GM21515 (cell line): Measurements from ENCODE around the gene LMTK2.

ENCODE experiments used
- ATAC-seq: cut with Tn5 transposase; IDR thresholded peaks from one replicate; pipeline ENCODE4 v1.9.1; 2021; ENCODE audit not compliant: unreplicated experiment

The LMTK2 gene

DNA sequence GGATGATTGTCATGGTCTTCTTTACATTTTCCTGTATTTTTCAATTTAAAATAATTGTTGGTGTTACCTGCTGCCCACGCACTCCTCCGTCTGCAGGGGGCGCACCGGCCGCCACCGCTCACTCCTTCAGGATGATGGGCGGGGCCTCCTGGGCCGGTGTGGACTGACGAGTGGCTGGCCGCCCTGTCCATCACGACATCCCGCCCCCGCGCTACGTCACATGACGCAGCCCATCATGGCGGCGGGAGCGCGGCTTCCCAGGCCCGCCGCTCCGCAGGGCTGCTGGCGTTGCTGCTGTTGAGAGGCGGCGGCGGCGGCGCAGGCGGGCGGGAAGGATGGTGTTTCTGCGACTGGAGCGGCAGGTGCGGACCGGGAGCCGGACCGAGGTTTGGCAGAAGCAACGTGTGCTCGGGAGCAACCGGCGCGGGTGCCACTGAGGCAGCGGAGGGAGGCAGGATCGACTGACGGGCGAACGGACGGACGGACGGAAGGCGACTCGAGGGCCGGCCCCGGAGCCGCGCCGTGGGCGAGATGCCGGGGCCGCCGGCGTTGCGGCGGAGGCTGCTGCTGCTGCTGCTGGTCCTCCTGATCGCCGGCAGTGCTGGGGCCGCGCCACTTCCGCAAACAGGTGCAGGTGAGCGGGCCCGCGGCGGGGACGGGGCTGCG, at the start of gene LMTK2:
TSS of gene LMTK2 (plus strand) at position 216 of the 666 bp plus-strand sequence. CDS start at position 532, 316 bp downstream.
- ATAC-seq = peak; percentile 99

DNA sequence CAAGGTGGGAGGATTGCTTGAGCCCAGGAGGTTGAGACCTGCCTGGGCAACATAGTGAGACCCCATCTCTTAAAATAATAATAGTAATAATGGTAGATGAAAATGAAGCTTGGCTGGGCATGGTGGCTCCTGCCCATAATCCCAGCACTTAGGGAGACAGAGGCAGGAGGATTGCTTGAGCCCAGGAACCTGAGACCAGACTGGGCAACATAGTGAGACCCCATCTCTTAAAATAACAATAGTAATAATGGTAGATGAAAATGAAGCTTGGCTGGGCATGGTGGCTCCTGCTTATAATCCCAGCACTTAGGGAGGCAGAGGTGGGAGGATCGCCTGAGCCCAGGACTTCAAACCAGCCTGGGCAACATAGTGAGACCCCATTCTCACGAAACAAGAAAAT, 49.5 kb upstream of the LMTK2 start:
- ATAC-seq = no peak

DNA sequence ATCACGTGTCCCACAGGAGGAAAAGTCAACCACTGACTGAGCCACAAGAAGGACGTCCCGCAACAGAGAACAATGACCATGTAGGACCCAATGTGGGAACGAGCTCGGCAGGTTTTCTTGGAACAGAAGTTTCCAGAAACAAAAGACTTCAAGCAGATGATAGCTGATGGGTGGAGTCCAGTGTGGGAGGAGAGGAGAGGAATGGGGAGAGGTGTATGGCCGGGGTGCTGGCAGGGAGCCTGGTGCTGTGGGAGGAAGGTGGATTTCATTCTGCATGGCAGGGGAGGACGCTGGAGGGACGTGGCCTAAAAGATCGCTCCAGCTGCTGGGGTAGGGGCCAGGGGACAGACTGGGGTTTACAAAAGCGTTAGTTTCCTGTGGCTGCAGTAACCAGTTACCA, 48.5 kb upstream of the LMTK2 start:
- no peak for ATAC-seq

DNA sequence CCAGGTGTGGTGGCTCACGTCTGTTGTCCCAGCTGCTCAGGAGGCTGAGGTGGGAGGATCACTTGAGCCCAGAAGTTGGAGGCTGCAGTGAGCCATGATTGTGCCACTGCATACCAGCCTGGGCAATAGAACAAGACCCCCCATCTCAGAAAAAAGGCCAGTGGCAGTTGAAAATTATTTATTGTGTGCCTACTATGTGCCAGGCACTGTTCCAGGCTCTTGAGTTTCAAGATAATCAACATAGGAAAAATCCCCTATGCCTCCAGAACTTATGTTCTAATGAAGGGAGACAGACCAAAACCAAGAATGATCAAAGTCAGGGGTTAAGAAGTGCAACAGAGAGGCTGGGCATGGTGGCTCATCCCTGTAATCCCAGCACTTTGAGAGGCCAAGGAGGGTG, 42.4 kb upstream of the LMTK2 start:
- no peak for ATAC-seq

DNA sequence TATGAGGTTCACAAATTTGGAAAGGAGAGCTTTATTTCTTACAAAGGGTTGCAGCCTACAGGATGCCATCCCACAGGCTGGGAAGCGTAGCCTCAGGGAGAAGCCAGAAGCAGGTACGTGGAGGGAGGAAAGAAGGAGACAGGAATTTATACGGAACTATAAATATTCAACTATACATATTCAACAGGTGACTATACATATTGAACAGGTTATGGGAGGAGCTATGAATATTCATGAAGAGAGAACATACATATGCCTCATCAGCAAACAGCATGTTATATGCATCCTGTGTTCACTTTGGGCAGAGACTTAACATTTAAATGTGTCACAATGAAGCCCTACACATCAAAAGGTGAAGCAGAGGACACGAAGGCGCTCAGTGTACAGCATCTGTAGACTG, 40.5 kb upstream of the LMTK2 start:
- no peak for ATAC-seq

DNA sequence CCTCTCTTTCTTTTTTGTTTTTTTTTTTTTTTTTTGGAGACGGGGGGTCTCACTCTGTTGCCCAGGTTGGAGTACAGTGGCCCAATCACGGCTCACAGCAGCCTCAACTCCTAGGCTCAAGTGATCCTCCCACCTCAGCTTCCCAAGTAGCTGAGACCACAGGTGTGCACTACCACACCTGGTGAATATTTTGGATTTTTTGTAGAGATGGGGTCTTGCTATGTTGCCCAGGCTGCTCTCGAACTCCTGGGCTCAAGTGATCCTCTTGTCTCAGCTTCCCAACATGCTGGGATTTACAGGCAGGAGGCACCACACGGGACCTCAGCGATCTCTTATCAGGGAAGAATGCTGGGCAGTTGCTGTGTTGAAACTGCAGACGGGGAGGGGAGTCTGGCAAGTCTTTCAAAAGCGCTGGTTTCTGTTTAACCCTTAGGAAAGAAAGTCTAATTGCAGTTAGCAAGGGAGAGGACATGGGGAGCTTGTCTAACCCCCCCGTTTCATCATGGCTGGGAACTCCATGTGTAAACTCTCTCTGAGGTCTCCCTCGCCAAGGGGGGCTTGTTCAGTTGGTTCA, 39.6 kb upstream of the LMTK2 start:
- no peak for ATAC-seq

DNA sequence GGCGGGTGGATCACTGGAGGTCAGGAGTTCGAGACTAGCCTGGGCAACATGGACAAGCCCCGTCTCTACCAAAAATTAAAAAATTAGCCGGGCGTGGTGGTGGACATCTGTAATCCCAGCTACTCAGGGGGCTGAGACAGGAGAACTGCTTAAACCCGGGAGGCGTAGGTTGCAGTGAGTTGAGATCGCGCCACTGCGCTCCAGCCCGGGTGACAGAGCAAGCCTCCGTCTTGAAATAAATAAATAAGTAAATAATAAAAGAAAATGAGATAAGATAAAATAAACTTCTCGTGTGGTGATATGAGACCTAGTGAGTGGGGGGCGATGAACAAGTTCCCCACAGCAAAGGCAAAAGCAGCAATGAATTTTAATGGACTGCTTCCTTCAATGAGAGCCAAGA, 33.6 kb upstream of the LMTK2 start:
- ATAC-seq = no peak

DNA sequence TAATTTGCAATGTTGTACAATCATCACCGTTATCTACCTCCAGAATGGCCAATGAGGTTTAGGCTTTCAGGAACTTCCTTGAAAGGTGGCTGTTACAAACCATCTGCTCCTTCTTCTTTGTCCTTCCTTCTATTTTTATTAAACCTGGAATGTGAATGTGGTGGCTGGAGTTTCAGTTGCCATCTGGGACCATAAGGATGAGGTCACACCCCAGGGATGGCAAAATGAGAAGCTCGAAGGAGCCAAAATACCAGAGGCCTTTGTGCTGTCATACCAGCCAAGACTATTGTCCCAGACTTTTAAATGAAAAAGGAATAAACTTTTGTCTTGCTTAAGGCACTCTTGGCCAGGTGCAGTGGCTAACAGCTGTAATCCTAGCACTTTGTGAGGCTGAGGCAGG, 30.9 kb upstream of the LMTK2 start:
- no peak for ATAC-seq

DNA sequence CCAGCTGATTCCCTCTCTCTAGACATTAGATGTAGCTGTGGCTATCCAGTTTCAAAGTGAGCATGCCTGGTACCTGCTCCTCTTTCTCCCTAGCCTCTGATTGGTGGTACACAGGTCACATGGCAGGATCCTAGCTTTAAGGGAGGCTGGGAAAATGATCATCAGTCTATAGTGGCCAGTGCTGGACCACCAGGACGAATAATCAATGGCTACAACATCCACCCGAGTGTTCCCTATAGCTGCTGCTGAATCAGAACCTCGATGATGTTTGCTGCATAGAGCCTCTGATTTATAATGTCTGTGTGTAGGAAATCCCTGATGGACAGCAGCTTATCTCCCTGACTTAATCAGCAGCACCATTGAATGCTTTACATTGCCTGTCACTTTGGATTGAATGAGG, 28.9 kb upstream of the LMTK2 start:
- ATAC-seq = no peak

DNA sequence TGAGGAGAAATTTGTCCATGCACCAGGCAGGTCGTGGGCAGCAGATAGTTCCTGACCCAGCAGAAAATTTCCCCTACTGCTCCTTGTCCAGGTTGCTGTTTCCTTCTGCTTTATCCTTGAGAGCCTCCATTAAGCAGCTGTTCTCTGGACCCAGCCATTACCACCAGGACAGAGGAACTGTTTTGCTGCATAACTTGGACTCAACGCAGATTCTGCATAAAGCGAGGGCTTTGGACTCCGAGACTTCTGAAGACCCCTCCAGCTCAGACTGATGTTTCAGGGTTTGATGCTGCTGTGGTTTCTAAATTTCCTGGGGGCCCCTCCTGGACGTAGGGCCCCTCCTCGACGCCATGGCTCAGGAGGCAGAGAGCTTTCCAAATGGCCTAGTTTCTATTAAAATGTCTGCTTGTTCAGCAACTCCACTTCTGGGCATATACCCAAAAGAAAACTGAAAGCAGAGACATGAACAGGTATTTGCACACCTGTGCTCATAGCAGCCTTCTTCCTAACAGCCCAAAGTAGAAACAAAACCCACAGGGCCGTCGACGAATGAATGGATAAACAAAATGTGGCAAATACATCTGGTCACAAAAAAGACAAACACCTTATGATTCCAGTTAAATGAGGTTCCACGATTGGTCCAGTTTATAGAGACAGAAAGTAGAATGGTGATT, 28.3 kb upstream of the LMTK2 start:
- ATAC-seq = no peak

DNA sequence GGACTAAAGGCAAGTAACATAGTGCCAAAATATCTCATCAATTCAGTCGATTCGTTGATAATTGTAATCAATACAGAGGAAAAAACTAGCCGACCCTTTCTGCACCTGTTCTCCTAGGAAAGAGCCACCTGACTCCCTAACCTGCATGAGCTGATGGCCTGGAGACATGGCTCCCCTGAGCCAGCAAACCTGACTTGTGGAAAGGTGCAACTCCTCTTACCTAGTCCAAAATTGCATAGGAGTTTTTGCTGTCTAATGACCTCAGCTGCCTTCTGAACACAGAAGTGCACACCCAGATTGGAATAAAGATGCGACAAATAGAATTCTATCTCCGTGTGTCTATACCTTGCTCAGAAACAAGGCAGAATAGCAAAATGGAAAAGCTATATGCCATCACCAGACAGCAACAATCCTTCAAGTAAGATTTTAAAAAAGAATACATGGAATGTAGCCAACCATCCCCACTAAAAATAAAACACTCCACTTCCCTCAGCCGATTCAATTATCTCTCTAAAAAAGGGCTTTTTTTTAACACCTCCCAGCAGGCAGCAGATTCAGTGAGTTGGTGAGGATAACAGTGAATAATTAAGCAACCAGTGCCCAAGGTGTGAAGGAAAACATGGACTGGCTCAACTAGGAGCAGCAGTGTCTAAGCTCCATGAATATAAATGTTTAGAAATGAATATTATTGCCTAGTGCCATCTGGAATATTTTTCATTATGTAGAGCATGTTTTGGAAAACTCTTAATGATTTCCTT, 26.6 kb upstream of the LMTK2 start:
- ATAC-seq = no peak

DNA sequence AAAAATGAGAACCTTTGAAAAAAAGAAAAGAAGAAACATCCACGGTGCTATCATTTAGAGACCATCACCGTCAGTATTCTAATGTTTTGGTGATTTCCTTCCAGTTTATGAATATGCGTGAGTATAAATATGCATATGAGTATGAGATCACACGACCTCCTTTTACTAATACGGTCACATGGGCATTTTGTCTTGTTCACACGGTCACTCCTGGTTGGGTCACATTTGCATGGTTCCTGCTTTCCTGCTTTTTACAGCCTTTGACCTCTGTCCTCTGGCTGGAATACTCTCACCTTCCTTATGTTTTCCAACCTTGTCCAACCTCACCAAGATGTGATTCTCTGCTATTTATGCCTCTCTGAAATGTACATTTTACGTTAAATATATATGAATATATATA, 25.3 kb upstream of the LMTK2 start:
- ATAC-seq = no peak

DNA sequence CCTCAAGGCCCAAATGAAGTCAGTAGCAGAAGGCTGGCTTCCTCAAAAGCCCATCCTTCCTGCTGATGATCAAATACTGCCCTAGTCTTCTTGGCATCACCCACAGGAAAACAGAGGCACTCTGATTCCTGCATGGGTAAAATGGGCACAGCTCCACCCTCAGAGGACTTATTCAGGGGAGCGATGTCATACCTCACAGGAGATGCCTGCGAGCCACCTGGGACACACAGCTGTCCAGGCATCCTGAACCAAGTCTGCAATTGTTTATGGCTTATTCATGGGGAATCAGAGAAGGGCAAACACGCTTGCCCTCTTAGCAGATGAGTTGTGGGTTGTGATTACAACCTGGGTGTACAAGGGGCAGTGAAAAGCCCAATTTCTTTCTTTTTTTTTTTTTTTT, 22.0 kb upstream of the LMTK2 start:
- no peak for ATAC-seq

DNA sequence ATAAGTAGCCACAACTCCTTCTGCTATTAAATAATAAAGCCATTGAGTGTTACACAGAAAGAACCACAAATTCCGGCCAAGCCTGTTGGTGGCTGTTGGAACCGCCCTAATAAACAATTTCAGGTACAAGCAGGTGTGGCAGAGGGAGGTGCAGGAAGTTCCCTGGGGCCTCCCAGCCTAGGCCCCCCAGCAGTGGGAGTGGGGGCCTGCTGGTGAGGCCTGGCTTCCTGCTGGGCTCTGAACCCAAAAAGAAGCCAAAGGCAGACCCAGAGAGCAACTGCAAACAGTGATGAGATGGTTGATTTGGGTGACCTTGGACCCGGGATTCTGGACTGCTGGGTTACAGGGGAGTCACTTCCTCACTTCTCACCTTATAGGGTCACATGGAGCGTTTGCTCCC, 21.0 kb upstream of the LMTK2 start:
- ATAC-seq = no peak

DNA sequence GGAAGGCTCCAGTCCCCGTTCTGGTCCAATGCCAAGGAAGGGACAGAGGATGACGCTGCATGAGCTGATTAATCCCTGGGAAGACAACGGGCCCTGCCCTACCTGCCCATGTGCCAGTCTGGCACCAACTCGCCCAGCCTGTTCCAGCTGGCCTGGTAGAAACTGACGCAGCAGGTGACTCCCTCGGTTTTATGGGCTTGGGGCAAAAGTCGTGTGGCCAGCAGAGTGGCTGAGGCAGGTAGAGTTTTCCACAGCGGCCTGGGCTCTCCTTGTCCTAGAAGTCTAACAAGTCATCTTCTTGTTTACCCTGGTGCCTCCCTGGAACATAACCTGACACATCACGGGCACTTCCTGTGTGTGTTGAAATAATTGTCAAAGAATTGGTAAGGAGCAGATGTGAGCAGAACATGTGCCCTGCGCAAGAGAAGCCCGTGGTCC, 20.4 kb upstream of the LMTK2 start:
- ATAC-seq = no peak

DNA sequence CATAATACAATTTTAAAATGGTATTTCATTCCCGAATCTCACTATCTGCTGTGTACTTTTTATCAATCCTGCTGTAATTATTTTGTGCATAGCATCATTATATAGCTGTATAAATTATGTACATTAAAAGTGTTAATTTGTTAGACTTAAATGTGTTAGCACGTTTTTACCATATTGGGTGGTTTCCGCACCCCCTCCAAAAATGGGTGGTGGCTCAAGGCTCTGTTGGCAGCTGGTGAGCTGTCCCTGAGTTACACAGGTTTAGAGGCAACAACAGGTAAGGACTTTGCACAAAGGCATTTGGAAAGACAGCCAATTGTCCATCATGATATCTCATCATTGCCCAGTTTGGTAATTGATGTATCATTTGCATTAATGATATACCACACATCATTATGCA, 18.6 kb upstream of the LMTK2 start:
- ATAC-seq = no peak

DNA sequence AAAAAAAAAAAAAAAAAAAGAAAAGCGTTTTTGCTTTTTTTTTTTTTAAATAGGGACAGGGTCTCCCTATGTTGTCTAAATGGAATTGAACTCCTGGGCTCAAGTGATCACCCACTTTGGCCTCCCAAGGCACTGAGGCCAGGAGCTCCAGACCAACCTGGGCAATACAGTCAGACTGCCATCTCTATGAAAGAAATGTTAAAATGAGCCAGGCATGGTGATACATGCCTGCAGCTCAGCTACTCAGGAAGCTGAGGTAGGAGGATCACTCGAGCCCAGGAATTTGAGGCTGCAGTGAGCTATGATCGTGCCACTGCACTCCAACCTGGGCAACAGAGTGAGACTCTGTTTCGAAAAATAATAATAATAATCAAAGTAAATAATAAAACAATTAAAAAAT, 16.5 kb upstream of the LMTK2 start:
- ATAC-seq = no peak

DNA sequence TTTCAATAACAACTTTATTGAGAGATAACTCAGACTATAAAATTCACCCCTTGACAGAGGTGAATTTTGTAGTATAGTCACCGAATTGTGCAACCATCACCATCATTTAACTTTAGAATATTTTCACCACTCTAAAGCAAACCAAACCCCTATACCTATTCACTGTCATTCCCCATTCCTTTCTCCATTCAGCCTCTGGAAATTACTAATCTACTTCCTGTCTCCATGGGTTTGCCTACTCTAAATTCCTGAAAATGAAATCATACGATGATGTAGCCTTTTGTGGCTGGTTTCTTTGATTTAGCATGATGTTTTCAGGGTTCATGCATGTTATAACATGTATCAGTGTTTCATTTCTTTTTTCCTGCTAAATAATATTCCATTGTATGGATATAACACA, 15.6 kb upstream of the LMTK2 start:
- no peak for ATAC-seq

DNA sequence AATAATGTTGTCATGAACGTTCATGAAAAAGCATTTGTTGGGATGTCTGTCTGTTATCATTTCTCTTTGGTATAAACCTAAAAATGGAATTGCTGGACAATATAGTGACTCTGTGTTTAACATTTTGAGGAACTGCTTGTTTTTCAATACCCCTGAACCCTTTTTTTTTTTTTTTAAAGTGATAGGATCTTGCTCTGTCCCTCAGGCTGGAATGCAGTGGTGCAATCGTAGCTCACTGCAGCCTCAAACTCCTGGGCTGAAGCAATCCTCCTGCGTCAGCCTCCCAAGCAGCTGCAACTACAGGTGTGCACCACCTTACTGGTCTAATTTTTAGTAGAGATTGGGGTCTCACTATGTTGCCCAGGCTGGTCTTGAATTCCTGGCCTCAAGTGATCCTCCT, 15.1 kb upstream of the LMTK2 start:
- no peak for ATAC-seq

DNA sequence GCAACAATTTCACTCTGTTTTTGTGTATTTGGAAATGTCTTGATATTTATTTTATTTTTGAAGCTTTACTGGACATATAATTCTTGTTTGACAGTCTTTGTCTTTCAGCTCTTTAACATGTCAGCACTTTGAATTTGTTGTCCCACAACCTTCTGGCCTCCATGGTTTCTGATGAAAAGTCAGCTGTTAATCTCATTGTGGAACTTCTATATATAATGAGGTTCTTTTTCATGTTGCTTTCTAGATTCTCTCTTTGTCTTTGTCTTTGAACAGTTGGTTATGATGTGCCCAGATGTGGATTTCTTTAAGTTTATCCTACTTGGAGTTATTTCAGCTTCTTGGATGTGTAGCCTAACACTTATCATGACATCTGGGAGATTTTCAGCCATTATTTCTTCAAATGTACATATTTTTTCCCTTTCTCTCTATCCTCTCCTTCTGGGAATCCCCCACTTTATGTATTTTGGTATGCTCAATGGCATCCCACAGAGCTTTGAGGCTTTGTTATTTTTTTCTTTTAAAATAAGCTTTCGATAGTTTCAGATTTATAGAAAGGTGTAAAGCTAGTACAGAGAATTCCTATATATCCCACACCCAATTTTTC, 9.5 kb upstream of the LMTK2 start:
- no peak for ATAC-seq

DNA sequence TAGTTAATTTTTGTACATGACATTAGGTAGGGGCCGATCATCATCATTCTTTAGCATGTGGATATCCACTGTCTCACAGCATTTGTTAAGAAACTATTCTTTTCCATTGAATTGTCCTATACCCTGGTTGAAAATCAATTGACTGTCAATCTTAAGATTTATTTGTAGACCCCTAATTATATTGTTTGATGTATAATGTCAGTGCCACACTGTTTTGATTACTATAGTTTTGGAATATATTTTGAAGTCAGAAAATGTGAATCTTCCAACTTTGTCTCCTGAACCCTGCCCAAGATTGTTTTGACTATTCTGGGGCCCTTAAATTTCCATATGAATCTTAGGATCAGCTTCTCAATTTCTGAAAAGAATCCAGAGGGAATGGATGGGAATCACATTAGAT, 6.6 kb upstream of the LMTK2 start:
- no peak for ATAC-seq
